GM12891 (cell line): Measurements from ENCODE around the gene FOXF1.

Experiments used
- PAX5 ChIP-seq: IDR thresholded peaks from 2 replicates; pipeline ENCODE4 v1.6.1; 2011; ENCODE audit warnings: low read length, moderate library complexity, mild to moderate bottlenecking; ENCODE audit not compliant: insufficient read depth, severe bottlenecking
- POLR2A ChIP-seq: IDR thresholded peaks from 2 replicates; pipeline ENCODE4 v1.6.1; 2011; ENCODE audit warnings: low read depth, low read length, control low read depth
- POLR2AphosphoS5 ChIP-seq: IDR thresholded peaks from 2 replicates; pipeline ENCODE4 v1.6.1; 2011; ENCODE audit warnings: low read depth, low read length, control low read depth
- POU2F2 ChIP-seq: IDR thresholded peaks from 2 replicates; pipeline ENCODE4 v1.6.1; 2011; ENCODE audit warnings: low read depth, mild to moderate bottlenecking, control low read depth, low read length, moderate library complexity
- SPI1 ChIP-seq: IDR thresholded peaks from 2 replicates; pipeline ENCODE4 v1.6.1; 2011; ENCODE audit warnings: low read depth, low read length, control low read depth
- TAF1 ChIP-seq: IDR thresholded peaks from 2 replicates; pipeline ENCODE4 v1.6.1; 2011; ENCODE audit warnings: low read depth, low read length, control low read depth

DNA sequence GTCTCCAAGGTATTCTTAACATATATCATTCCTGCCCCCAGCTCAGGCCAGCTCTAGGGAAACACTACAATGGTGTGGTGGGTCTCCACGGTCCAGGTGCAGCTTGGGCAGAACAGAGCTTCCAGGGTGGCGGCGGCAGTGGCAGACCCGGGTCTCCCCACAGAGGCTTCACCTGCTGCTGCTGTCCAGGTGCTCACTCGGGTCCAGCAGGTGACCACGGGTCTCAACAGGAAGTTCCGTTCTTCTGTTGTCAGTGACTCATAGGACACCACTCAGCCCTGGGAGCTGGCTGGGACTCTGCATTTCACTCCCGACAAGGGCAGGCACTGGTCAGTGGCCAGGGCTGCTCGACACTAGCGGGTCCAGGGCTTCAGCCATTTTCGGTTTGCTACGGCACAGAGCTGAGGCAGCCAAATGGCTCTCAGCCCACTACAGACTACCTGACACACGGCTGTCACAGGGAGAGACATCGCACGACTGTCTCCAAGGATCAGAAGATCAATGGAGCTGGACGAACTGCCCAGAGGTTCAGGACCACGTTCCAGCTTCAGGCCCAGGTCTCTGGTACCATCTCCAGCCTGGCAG is 28.0 kb downstream of the FOXF1 start:
- no peak for TF ChIP-seq TAF1
- TF ChIP-seq POLR2A, result no peak
- no peak for TF ChIP-seq POLR2AphosphoS5
- no peak for TF ChIP-seq POU2F2
- TF ChIP-seq SPI1, result no peak
- TF ChIP-seq PAX5, result no peak
